Fibroblast of lung (primary cell): ENCODE results near the gene MAGEA9B.
"Not testable (repeated sequence)": the region's sequence is repeated elsewhere in the genome, so short reads cannot be mapped to it uniquely, and the experiment has no call there.

Experiments used
- CTCF ChIP-seq, 2 donors: IDR thresholded peaks in 1 of 2; conservative IDR thresholded peaks in 1 of 2; 1 replicate in 1 of 2; 2 replicates in 1 of 2; pipeline ENCODE4 v1.5.1; 2011 to 2012; ENCODE audit warnings: low read length in 2 of 2, control low read depth in 1 of 2, inconsistent platforms in 1 of 2, low read depth in 1 of 2, mild to moderate bottlenecking in 1 of 2
- EZH2 ChIP-seq: IDR thresholded peaks from 2 replicates; pipeline ENCODE4 v1.5.1; 2012; ENCODE audit warnings: low read length, control low read depth, mild to moderate bottlenecking; ENCODE audit errors: missing control alignments

DNA sequence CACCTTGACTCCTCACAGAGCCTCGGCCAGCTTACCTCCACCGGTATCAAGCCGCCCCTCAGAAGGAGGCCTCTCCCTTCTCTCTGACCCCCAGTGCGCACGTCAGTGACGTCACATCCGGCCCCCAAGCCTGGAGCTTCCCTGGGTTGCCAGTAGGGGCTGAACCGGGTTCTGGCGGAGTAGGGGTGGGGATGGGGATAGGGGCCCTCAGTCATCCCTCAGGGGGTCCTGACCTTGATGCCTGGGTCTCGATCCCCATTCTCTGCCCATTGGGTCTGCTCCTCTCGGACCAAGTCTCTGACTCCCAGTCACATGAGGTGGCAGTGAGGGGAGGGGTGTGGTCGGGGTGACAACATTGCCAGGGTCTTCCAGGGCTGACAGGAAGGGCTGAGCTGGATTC lies at the start of gene MAGEA9B:
- not testable (repeated sequence) for TF ChIP-seq EZH2; CTCF (conservative IDR thresholded peaks at IDR 0.05 in 1 of 2, IDR thresholded peaks at IDR 0.05 in 1 of 2; ENCODE audit: low read depth in 1 of 2, low read length in 2 of 2)
